Mesendoderm (in vitro differentiated cells): ENCODE results near the gene WDHD1.
A peak's percentile ranks its signal among the peaks of the same experiment; 100 is the strongest.
"Not testable (repeated sequence)": the region's sequence is repeated elsewhere in the genome, so short reads cannot be mapped to it uniquely, and the experiment has no call there.

Experiments used
- DNase-seq: peaks from one replicate; pipeline ENCODE4 v3.0.0; 2013
- H2AK5ac ChIP-seq: 2 replicates; pipeline ENCODE4 v1.6.1; 2013; ENCODE audit warnings: low read length, inconsistent platforms
- H2BK120ac ChIP-seq: 2 replicates; pipeline ENCODE4 v1.6.1; 2013; ENCODE audit warnings: low read depth, mild to moderate bottlenecking, low read length, moderate library complexity, mixed read lengths
- H2BK15ac ChIP-seq: replicated peaks from 2 replicates; pipeline ENCODE4 v1.6.1; 2013; ENCODE audit warnings: low read depth, mild to moderate bottlenecking, moderate library complexity
- H2BK5ac ChIP-seq: 2 replicates; pipeline ENCODE4 v1.6.1; 2013; ENCODE audit warnings: low read length, inconsistent platforms
- H3K18ac ChIP-seq: 2 replicates; pipeline ENCODE4 v1.6.1; 2013; ENCODE audit warnings: mild to moderate bottlenecking, low read length, mixed read lengths
- H3K23ac ChIP-seq: one replicate; pipeline ENCODE4 v1.6.1; 2013; ENCODE audit warnings: low read length
- H3K27ac ChIP-seq: 2 replicates; pipeline ENCODE4 v1.5.1; 2013; ENCODE audit warnings: low read depth, mild to moderate bottlenecking, inconsistent platforms, low read length, moderate library complexity
- H3K27me3 ChIP-seq: 2 replicates; pipeline ENCODE4 v1.6.1; 2013; ENCODE audit warnings: low read length, control low read depth, mild to moderate bottlenecking, inconsistent platforms; ENCODE audit not compliant: insufficient read depth, poor library complexity
- H3K36me3 ChIP-seq: 2 replicates; pipeline ENCODE4 v1.6.1; 2013; ENCODE audit warnings: low read length, inconsistent platforms; ENCODE audit not compliant: control insufficient read depth, insufficient read depth
- H3K4ac ChIP-seq: one replicate; pipeline ENCODE4 v1.6.1; 2013; ENCODE audit warnings: low read depth, mild to moderate bottlenecking, low read length, moderate library complexity
- H3K4me1 ChIP-seq: 2 replicates; pipeline ENCODE4 v1.6.1; 2013; ENCODE audit warnings: low read depth, low read length, inconsistent platforms; ENCODE audit not compliant: control insufficient read depth
- H3K4me2 ChIP-seq: 2 replicates; pipeline ENCODE4 v1.6.1; 2013; ENCODE audit warnings: low read length
- H3K4me3 ChIP-seq: 2 replicates; pipeline ENCODE4 v1.5.1; 2013; ENCODE audit warnings: mild to moderate bottlenecking, low read length
- H3K56ac ChIP-seq: one replicate; pipeline ENCODE4 v1.6.1; 2013; ENCODE audit warnings: low read length
- H3K79me1 ChIP-seq: 2 replicates; pipeline ENCODE4 v1.6.1; 2013; ENCODE audit warnings: low read length, inconsistent platforms
- H3K79me2 ChIP-seq: 2 replicates; pipeline ENCODE4 v1.6.1; 2013; ENCODE audit warnings: mild to moderate bottlenecking, low read length; ENCODE audit not compliant: control insufficient read depth, insufficient read depth
- H3K9ac ChIP-seq: 2 replicates; pipeline ENCODE4 v1.6.1; 2013; ENCODE audit warnings: low read length, inconsistent platforms
- H4K5ac ChIP-seq: one replicate; pipeline ENCODE4 v1.6.1; 2013; ENCODE audit warnings: low read length
- H4K8ac ChIP-seq: one replicate; pipeline ENCODE4 v1.6.1; 2013; ENCODE audit warnings: low read depth, mild to moderate bottlenecking, control low read depth, low read length, moderate library complexity
- WGBS: extraction: QIAGEN DNeasy Blood & Tissue Kit; methylation state at CpG from one replicate; pipeline ENCODE4 v1.1.7; 2013; ENCODE audit warnings: low lambda C conversion rate, missing lambda C conversion rate; ENCODE audit not compliant: insufficient coverage; ENCODE audit errors: extremely low coverage; 5-methylcytosine and 5-hydroxymethylcytosine counted together

The WDHD1 gene

DNA sequence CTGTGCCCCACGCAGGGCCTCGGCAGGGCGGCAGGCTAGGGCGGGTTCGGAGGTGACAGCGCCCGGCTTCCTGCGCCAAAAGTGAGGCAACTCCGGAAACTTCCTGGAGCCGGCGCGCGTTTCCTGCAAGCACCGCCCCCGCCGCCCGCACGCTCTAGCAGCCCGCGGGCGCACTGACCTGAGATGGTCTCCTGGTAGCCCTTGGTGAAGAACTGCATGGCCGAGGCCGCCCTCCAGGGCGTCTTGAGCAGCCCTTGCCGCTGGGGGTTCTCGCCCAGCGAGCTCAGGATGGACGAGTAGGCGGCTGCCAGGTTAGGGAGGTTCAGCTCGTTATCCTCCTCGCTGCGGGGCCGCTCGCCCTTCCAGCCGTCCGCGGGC is 124.8 kb downstream of the WDHD1 start:
- peak overlapping the region; percentile 86 for H3K56ac ChIP-seq
- peaks cover 7% of the 10 kb centered on the region for H3K27me3 ChIP-seq

GRCh38 chr14:54901380-54902142 is 125.3 kb downstream of the WDHD1 start:
- Histone ChIP-seq H3K18ac (peak overlapping the region; percentile 23), H3K79me1 (no peaks in the 10 kb centered on the region), H3K36me3 (no peaks in the 10 kb centered on the region), H4K5ac (no peak overlapping the region), H3K4me2 (peak overlapping the region; percentile 90), H3K4me1 (no peaks in the 10 kb centered on the region), H2AK5ac (no peak overlapping the region), H3K56ac (peak overlapping the region; percentile 86), H3K9ac (peak overlapping the region; percentile 86), H3K27me3 (peaks cover 7% of the 10 kb centered on the region), H3K4me3 (peak overlapping the region; percentile 63), H2BK5ac (no peak overlapping the region), H2BK120ac (no peak overlapping the region), H3K4ac (no peak overlapping the region), H2BK15ac (no peak overlapping the region), H3K79me2 (no peaks in the 10 kb centered on the region), H3K23ac (no peak overlapping the region), H3K27ac (no peak overlapping the region), H4K8ac (no peak overlapping the region)
- WGBS = no CpG with 5 or more reads among the region's 42 CpGs
- peak; percentile 19 for DNase-seq

More for the DNA sequence above, 124.8 kb downstream of the WDHD1 start:
- H3K23ac ChIP-seq = peak overlapping the region; percentile 9
- H3K36me3 ChIP-seq = no peaks in the 10 kb centered on the region
- H3K4ac ChIP-seq = no peak overlapping the region
- no peaks in the 10 kb centered on the region for H3K4me1 ChIP-seq
- peak; percentile 84 for DNase-seq
- no peak overlapping the region for H2BK5ac ChIP-seq
- H2BK120ac ChIP-seq = no peak overlapping the region
- peak overlapping the region; percentile 86 for H3K9ac ChIP-seq
- H3K79me2 ChIP-seq = no peaks in the 10 kb centered on the region
- H2AK5ac ChIP-seq = no peak overlapping the region
- no peak overlapping the region for H4K5ac ChIP-seq
- no peak overlapping the region for H4K8ac ChIP-seq
- no peak overlapping the region for H2BK15ac ChIP-seq
- H3K4me2 ChIP-seq = peak overlapping the region; percentile 90
- no CpG with 5 or more reads among the region's 37 CpGs for WGBS
- no peak overlapping the region for H3K18ac ChIP-seq
- H3K4me3 ChIP-seq = peak overlapping the region; percentile 63
- no peaks in the 10 kb centered on the region for H3K79me1 ChIP-seq
- H3K27ac ChIP-seq = no peak overlapping the region

GRCh38 chr14:54899573-54899972 is 127.3 kb downstream of the WDHD1 start:
- Histone ChIP-seq H2BK15ac (no peak overlapping the region), H2AK5ac (no peak overlapping the region), H3K79me1 (no peaks in the 10 kb centered on the region), H3K79me2 (no peaks in the 10 kb centered on the region), H4K5ac (no peak overlapping the region), H2BK5ac (no peak overlapping the region), H3K4ac (no peak overlapping the region), H3K23ac (no peak overlapping the region), H3K36me3 (no peaks in the 10 kb centered on the region), H3K9ac (no peak overlapping the region), H3K4me2 (no peak overlapping the region), H3K56ac (no peak overlapping the region), H3K4me3 (no peak overlapping the region), H3K4me1 (no peaks in the 10 kb centered on the region), H3K18ac (no peak overlapping the region), H2BK120ac (no peak overlapping the region), H3K27me3 (peaks cover 7% of the 10 kb centered on the region), H3K27ac (no peak overlapping the region), H4K8ac (no peak overlapping the region)
- no peak for DNase-seq
- no CpG with 5 or more reads among the region's 5 CpGs for WGBS

DNA sequence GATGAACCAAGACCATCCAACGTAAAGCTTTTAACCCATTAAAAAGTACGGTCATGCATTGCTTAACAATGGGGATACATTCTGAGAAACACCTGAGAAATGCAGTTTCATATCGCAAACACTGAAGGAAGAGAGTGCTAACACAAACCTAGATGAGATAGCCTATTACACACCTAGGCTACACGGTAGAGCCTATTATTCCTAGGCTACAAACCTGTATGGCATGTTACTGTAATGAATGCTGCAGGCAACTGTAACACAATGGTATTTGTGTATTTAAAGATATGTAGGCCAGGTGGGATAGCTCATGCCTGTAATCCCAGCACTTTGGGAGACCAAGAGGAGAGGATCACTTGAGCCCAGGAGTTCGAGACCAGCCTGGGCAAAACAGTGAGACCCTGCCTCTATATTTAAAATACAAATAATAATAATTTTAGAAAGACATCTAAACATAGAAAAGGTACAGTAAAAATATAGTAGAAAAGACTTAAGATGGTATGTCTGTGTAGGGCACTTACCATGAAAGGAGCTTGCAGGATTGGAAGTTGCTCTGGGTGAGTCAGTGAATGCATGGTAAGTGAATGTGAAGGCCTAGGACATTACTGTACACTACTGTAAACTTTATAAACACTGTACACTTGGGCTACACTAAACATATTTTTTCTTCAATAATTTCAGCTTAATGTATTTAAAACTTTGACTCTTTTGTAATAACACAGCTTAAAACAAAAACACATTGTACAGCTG is 128.9 kb downstream of the WDHD1 start:
- H3K4me2 ChIP-seq, H3K23ac ChIP-seq, H4K5ac ChIP-seq, H2BK5ac ChIP-seq, H4K8ac ChIP-seq, H3K18ac ChIP-seq, H3K4me1 ChIP-seq, H3K36me3 ChIP-seq, H3K27ac ChIP-seq, H2BK15ac ChIP-seq, H3K4ac ChIP-seq, DNase-seq, H2BK120ac ChIP-seq, H3K56ac ChIP-seq, H3K4me3 ChIP-seq, H3K79me1 ChIP-seq, H3K79me2 ChIP-seq, H3K27me3 ChIP-seq, H3K9ac ChIP-seq, H2AK5ac ChIP-seq: not testable (repeated sequence)
- WGBS = no CpG with 5 or more reads among the region's 5 CpGs

DNA sequence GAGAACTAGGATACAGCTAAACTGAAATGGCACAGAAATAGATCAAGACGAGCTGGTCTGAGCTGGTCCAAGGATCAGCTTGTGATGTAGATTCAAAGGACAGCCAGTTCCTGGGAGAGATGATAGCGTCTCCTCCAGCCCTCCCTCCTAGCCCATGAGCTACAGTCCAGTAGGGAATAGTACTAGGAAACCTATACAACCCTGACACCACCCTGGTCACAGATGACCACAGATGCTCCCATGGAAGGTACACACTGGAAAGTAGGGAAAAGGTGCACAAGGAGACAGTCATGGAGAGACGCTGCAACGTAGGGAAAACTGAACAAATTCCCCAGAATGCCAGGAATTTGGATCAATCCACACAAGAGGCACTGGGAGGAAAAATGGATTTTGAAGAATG is 131.2 kb downstream of the WDHD1 start:
- WGBS = no CpG with 5 or more reads among the region's 4 CpGs

More for the DNA sequence above, 131.2 kb downstream of the WDHD1 start:
- H3K4ac ChIP-seq = no peak overlapping the region
- H3K79me1 ChIP-seq = no peaks in the 10 kb centered on the region
- H3K36me3 ChIP-seq = no peaks in the 10 kb centered on the region
- DNase-seq = no peak
- H3K27me3 ChIP-seq = no peaks in the 10 kb centered on the region
- no peak overlapping the region for H3K23ac ChIP-seq
- H2BK120ac ChIP-seq = no peak overlapping the region
- no peak overlapping the region for H2AK5ac ChIP-seq
- no peak overlapping the region for H2BK5ac ChIP-seq
- no peak overlapping the region for H3K18ac ChIP-seq
- no peaks in the 10 kb centered on the region for H3K4me1 ChIP-seq
- H3K56ac ChIP-seq = no peak overlapping the region
- H3K27ac ChIP-seq = no peak overlapping the region
- H4K8ac ChIP-seq = no peak overlapping the region
- no peaks in the 10 kb centered on the region for H3K79me2 ChIP-seq
- H4K5ac ChIP-seq = no peak overlapping the region
- H3K9ac ChIP-seq = no peak overlapping the region
- H3K4me2 ChIP-seq = no peak overlapping the region
- no peak overlapping the region for H2BK15ac ChIP-seq
- H3K4me3 ChIP-seq = no peak overlapping the region
